Stomach (tissue), 4 donors: ENCODE results near the gene ST6GALNAC3.
"Not testable (repeated sequence)": the region's sequence is repeated elsewhere in the genome, so short reads cannot be mapped to it uniquely, and the experiment has no call there.

Source experiments
- CTCF ChIP-seq, 7 experiments: fragments of 450-650 bp in 4 of 7; fragments of 200-600 bp in 3 of 7; sonication (generic) in 3 of 7; IDR thresholded peaks; one replicate each; pipeline ENCODE4 v1.5.1; 2016 to 2019; ENCODE audit warnings: antibody characterized with exemption in 7 of 7, control low read depth in 2 of 7, mild to moderate bottlenecking in 1 of 7
- POLR2AphosphoS5 ChIP-seq, 3 donors: sonication (generic); formaldehyde crosslinking; IDR thresholded peaks; one replicate each; pipeline ENCODE4 v1.6.1; 2016; ENCODE audit warnings: antibody characterized with exemption in 3 of 3

GRCh38 chr1:76050073-76050472, 24.5 kb upstream of the ST6GALNAC3 start:
- TF ChIP-seq CTCF, POLR2AphosphoS5 (IDR thresholded peaks at IDR 0.05): not testable (repeated sequence)
